HG03060 (cell line): Measurements from ENCODE around the gene BMP5.

Source experiments
- ATAC-seq: cut with Tn5 transposase; IDR thresholded peaks from one replicate; pipeline ENCODE4 v1.9.1; 2021; ENCODE audit warnings: low read depth, moderate number of reproducible peaks; ENCODE audit not compliant: unreplicated experiment

The BMP5 gene

GRCh38 chr6:55734256-55734655 lies 141.1 kb downstream of the BMP5 start:
- no peak for ATAC-seq

- no peak for ATAC-seq
Measured at GRCh38 chr6:55729665-55730064, 145.7 kb downstream of the BMP5 start.

- no peak for ATAC-seq
Measured at GRCh38 chr6:55726144-55726543, 149.2 kb downstream of the BMP5 start.

- ATAC-seq = no peak
Measured at GRCh38 chr6:55714831-55715230, 160.6 kb downstream of the BMP5 start.

- ATAC-seq = no peak
Measured at GRCh38 chr6:55713436-55713835, 162.0 kb downstream of the BMP5 start.

GRCh38 chr6:55708711-55709110 lies 166.7 kb downstream of the BMP5 start:
- no peak for ATAC-seq

- ATAC-seq = no peak
Measured at GRCh38 chr6:55705451-55706440, 169.6 kb downstream of the BMP5 start.

GRCh38 chr6:55704421-55704820 lies 171.0 kb downstream of the BMP5 start:
- no peak for ATAC-seq
